Muscle of leg (tissue), 11 donors: ENCODE data around the gene SGK1. TPM values are rescaled to one million over a fixed set of nuclear protein-coding genes. Genes with fewer than 3 reads are reported as not detected.

ENCODE experiments used
- DNase-seq: peaks from one replicate; pipeline ENCODE4 v3.0.0; 2013
- H3K27ac ChIP-seq: one replicate; pipeline ENCODE4 v1.5.1; 2013; ENCODE audit warnings: mild to moderate bottlenecking, low read length, control low read depth
- H3K27me3 ChIP-seq: one replicate; pipeline ENCODE4 v1.6.1; 2013; ENCODE audit warnings: low read length; ENCODE audit not compliant: control insufficient read depth, insufficient read depth
- H3K36me3 ChIP-seq: one replicate; pipeline ENCODE4 v1.6.1; 2013; ENCODE audit warnings: low read length; ENCODE audit not compliant: control insufficient read depth, insufficient read depth
- H3K4me1 ChIP-seq: one replicate; pipeline ENCODE4 v1.6.1; 2013; ENCODE audit warnings: low read length; ENCODE audit not compliant: control insufficient read depth, insufficient read depth
- H3K4me3 ChIP-seq: one replicate; pipeline ENCODE4 v1.5.1; 2013; ENCODE audit warnings: low read length, control low read depth
- H3K9me3 ChIP-seq: replicated peaks from 2 replicates; pipeline ENCODE4 v1.6.1; 2013; ENCODE audit warnings: low read depth, low read length; ENCODE audit not compliant: control insufficient read depth
- WGBS: methylation state at CpG from one replicate; pipeline ENCODE4 v1.1.5; 2013; ENCODE audit warnings: missing lambda C conversion rate; ENCODE audit not compliant: insufficient coverage; 5-methylcytosine and 5-hydroxymethylcytosine counted together
- polyA plus RNA-seq, 8 donors: library from polyadenylated mRNA; unstranded; fragments of 120-200 nt; gene quantifications; one replicate each; pipeline versions ENCODE4 v1.2.1 to v1.2.3, GENCODE V29; 2013; ENCODE audit warnings: inconsistent platforms in 1 of 8, low replicate concordance in 1 of 8; ENCODE audit not compliant: insufficient read length in 8 of 8, insufficient read depth in 1 of 8
- total RNA-seq: library from RNA; stranded (reverse); fragments of 120-200 nt; gene quantifications from one replicate; pipeline ENCODE4 v1.2.4, GENCODE V29; 2013

Gene SGK1
- total and polyA plus RNA-seq, 9 donors: 17.4 to 32.2 (median 19.4) TPM

GRCh38 chr6:134168590-134169208, 149.2 kb downstream of the SGK1 start:
- Histone ChIP-seq H3K27ac (no peak overlapping the region), H3K4me1 (peaks cover 10% of the 10 kb centered on the region), H3K27me3 (no peaks in the 10 kb centered on the region), H3K9me3 (no peaks in the 10 kb centered on the region), H3K36me3 (peaks cover 37% of the 10 kb centered on the region), H3K4me3 (no peak overlapping the region)
- no peak for DNase-seq
- WGBS: no CpG with 5 or more reads among the region's 8 CpGs

DNA sequence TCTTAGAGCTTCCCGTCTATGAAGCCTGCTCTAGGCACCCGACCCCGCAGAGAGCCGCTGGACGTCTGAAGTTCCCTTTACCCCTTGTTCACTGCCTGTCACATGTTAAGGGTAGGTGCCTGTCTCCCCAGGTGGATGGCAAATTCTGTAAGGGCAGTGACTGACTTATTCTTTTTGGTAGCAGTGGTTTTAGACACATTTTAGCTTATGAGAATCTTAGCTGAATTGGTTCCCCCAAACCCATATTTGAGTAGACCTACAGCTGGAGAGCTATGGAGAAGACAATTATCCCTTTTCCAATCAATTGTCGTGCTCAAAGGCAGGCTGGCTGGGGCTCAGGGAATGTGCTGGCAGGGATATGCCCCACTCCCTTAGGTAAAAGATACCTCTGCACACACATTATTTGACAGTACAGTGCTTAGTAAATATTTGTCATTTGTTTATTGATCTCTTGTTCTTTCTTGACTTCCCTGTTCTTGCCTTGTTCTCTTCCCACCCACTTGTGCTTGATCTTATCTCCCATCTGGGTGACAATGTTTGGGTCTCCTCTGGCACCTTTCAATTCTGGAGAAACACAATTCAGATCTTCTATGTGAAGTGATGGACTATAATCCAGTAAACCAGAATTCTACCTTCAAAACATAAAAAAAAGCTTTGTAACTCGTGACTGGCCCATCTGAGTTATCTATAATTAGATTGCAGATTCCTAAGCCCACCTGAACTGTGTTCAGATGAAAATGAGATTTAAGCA, 151.2 kb downstream of the SGK1 start:
- no peak overlapping the region for H3K27ac ChIP-seq
- H3K36me3 ChIP-seq: peaks cover 24% of the 10 kb centered on the region
- H3K9me3 ChIP-seq: no peaks in the 10 kb centered on the region
- peaks cover 8% of the 10 kb centered on the region for H3K4me1 ChIP-seq
- 100% methylated on average over 1 of the region's 7 CpGs for WGBS
- H3K4me3 ChIP-seq: no peak overlapping the region
- no peak for DNase-seq
- no peaks in the 10 kb centered on the region for H3K27me3 ChIP-seq

DNA sequence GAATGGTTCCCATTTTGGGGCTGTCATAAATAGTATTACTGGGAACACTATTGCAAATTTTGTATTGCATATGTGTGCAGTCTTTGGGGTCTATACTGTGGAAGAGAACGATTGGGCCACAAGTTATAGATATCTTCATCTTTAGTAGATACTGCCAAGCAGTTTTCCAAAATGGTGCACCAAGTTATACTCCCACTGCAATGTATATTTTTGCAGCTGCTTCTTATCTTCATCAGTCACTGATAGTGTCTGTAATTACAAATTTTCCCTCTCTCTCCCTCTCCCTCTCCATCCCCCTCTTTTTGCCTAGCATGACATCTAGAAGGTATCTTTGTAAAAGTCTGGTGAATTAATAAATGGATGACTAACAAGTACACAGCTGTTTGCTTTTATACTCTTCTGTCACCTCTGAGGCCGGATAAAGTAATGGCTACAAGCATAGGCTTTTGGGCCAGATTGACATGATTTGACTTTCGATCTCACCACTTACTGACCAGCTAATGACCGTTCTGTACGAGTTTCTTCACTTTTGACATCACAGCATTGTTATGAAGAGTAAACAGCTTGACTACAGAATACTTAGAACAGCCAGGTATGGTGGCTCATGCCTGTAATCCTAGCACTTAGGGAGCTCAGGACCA, 152.2 kb downstream of the SGK1 start:
- 88% methylated on average over 3 of the region's 5 CpGs for WGBS
- H3K9me3 ChIP-seq: no peaks in the 10 kb centered on the region
- H3K4me1 ChIP-seq: peaks cover 3% of the 10 kb centered on the region
- no peak for DNase-seq
- no peak overlapping the region for H3K27ac ChIP-seq
- H3K36me3 ChIP-seq: peaks cover 15% of the 10 kb centered on the region
- H3K27me3 ChIP-seq: no peaks in the 10 kb centered on the region
- H3K4me3 ChIP-seq: no peak overlapping the region

- 53% methylated on average over 6 of the region's 8 CpGs for WGBS
- no peaks in the 10 kb centered on the region for H3K9me3 ChIP-seq
- no peaks in the 10 kb centered on the region for H3K27me3 ChIP-seq
- H3K27ac ChIP-seq: no peak overlapping the region
- H3K36me3 ChIP-seq: peaks cover 6% of the 10 kb centered on the region
- DNase-seq: no peak
- H3K4me1 ChIP-seq: no peaks in the 10 kb centered on the region
- H3K4me3 ChIP-seq: no peak overlapping the region
Observed at GRCh38 chr6:134164300-134164699, 153.6 kb downstream of the SGK1 start.

DNA sequence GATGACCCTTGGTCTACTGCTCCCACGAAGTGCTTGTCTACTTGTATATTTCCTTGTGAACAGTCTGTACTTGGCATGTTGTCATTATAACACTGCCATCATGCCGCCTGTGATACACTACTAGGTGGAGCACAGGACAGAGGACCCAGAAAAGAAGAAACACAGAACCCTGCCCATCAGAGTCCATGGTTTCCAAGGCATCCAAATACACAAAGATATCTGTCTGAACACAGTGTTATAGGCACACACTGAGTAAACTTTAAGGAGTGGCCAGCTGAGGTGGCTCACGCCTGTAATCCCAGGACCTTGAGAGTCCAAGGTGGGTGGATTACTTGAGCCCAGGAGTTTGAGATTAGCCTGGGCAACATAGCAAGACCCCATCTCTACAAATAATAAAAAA, 155.0 kb downstream of the SGK1 start:
- Histone ChIP-seq H3K4me1 (no peaks in the 10 kb centered on the region), H3K27me3 (no peaks in the 10 kb centered on the region), H3K36me3 (peaks cover 4% of the 10 kb centered on the region), H3K4me3 (no peak overlapping the region), H3K27ac (no peak overlapping the region), H3K9me3 (no peaks in the 10 kb centered on the region)
- DNase-seq: no peak
- 100% methylated on average over 1 of the region's 3 CpGs for WGBS

DNA sequence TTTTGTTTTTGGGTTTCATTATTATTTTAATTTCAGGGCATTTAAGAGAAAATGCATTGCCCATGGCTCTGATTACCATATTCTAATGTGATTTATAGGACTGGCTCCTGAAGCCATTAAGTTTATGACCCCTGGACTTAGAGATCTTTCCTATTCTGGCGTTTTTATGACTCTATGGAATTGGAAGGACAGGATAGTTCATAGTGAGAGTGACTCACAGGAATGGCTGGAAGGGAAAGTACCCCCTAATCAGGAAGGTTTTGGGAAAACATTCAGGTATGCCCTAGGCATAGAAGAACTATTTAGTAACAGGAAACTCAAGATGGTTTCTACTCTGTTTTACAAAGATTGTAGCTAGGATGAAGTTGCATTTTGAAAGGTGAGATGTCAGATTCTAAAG, 156.9 kb downstream of the SGK1 start:
- no CpG with 5 or more reads among the region's 1 CpG for WGBS

DNA sequence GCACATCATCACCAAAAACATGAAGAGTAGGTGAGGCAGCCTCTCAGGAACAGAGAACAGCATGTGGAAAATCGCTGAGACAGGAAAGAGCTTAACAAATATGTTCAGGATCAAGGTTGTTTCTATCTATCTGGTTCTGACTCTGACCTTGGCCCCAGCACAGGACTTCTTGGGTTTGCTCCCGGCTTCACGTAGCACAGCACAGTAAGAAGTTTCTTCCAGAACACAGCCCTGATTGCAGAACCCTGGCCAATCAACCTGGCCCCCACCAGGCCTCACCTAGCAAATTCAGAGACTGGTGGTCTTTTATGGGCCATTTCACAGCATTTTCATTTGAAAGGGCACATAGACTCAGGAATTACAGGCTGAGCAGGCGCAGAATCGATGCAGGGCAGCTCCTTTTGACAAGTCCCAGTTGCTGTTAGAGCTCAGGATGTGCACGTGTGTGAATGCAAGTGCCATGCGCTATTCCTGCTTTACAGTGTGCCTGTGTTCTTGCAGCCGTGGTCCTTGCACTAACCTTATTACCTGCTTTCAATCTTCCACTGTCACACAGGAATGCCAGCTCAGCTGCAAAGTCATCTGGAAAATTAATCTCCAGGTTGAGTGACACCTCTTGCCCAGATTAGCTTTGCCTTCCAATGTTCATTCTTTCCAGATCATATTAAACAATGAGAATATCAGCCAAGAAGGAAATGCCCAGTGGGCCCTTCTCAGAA, 165.0 kb downstream of the SGK1 start:
- Histone ChIP-seq H3K9me3 (no peaks in the 10 kb centered on the region), H3K4me1 (no peaks in the 10 kb centered on the region), H3K4me3 (no peak overlapping the region), H3K27ac (no peak overlapping the region), H3K36me3 (no peaks in the 10 kb centered on the region), H3K27me3 (no peaks in the 10 kb centered on the region)
- 39% methylated on average over 8 of the region's 8 CpGs for WGBS
- no peak for DNase-seq

More for the DNA sequence above, 156.9 kb downstream of the SGK1 start:
- H3K4me1 ChIP-seq: no peaks in the 10 kb centered on the region
- H3K27me3 ChIP-seq: no peaks in the 10 kb centered on the region
- H3K27ac ChIP-seq: no peak overlapping the region
- no peaks in the 10 kb centered on the region for H3K36me3 ChIP-seq
- no peak overlapping the region for H3K4me3 ChIP-seq
- no peaks in the 10 kb centered on the region for H3K9me3 ChIP-seq
- DNase-seq: no peak

- H3K4me1 ChIP-seq: no peaks in the 10 kb centered on the region
- no peak overlapping the region for H3K4me3 ChIP-seq
- no peak overlapping the region for H3K27ac ChIP-seq
- no peaks in the 10 kb centered on the region for H3K9me3 ChIP-seq
- 70% methylated on average over 2 of the region's 2 CpGs for WGBS
- no peaks in the 10 kb centered on the region for H3K36me3 ChIP-seq
- no peak for DNase-seq
- no peaks in the 10 kb centered on the region for H3K27me3 ChIP-seq
Observed at GRCh38 chr6:134148566-134148965, 169.3 kb downstream of the SGK1 start.

DNA sequence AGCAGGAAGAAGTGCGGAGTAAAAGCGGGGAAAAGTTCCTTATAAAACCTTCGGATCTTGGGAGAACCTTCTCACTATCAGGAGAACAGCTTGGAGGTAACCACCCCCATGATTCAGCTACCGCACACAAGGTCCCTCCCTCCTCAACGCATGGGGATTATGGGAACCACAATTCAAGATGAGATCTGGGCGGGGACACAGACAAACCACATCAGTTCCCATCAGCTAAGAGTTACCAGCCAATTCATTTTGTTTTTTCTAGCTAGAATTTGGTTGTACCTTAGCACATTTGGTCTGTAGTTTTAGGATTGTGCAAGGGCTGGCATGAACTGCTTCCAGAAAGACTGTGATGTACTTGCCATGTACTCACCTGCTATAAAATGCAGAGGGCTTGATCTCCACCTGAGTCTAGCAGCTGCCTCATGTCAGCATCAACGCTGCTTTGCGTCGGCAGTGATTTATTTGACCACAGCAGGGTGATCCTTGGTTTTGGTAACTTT, 170.8 kb downstream of the SGK1 start:
- WGBS: 100% methylated on average over 5 of the region's 9 CpGs
- H3K4me1 ChIP-seq: no peaks in the 10 kb centered on the region
- no peak for DNase-seq
- no peaks in the 10 kb centered on the region for H3K9me3 ChIP-seq
- no peak overlapping the region for H3K4me3 ChIP-seq
- H3K27me3 ChIP-seq: no peaks in the 10 kb centered on the region
- H3K36me3 ChIP-seq: no peaks in the 10 kb centered on the region
- H3K27ac ChIP-seq: no peak overlapping the region
